HG02763 (cell line): ENCODE measurements around the gene RTN4R.

Source experiments
- ATAC-seq: cut with Tn5 transposase; IDR thresholded peaks from one replicate; pipeline ENCODE4 v1.9.1; 2021; ENCODE audit warnings: mild to moderate bottlenecking, moderate library complexity; ENCODE audit not compliant: unreplicated experiment

RTN4R gene

DNA sequence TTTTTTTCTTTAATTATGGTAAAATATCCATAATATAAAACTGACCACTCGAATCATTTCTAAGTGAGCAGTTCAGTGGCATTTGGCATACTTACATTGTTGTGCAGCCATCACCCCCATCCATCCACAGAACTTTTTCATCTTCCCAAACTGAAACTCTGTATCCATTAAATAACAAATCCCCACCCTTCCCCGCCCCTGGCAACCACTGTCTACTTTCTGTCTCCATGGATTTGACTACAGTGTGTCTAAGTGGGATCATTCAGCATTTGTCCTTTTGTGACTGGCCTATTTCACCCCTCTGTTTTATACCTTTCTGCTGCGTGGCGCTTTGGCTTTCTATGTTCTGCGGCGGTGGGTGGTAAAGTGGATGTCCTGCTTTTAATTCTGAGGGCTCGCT, 49.1 kb downstream of the RTN4R start:
- ATAC-seq = no peak

DNA sequence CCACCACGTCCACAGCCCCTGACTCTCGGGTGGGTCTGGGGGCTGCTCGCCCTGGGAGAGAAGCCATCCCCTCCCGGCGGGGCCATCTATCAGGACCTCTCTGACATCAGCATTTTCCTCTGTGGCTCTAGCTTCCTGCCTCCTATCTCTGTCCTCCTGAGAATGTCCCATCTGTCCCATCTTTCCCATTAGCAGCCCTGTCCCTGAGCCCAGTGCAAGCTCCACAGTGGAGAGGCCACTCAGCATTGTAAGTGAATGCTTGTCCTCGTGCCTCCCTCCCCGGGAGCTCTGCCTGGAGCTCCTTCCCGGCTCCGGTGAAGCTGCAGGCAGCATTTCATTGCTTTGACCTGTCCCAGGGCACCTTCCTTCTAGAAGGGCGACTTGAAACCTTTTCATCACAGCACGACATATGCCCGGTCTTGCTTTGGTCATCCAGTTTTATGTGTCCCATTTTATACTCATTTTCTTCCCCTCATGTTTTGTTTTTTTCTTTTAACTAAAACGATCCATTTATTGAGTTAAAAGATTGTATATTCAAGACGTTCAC, 49.7 kb downstream of the RTN4R start:
- ATAC-seq = no peak

DNA sequence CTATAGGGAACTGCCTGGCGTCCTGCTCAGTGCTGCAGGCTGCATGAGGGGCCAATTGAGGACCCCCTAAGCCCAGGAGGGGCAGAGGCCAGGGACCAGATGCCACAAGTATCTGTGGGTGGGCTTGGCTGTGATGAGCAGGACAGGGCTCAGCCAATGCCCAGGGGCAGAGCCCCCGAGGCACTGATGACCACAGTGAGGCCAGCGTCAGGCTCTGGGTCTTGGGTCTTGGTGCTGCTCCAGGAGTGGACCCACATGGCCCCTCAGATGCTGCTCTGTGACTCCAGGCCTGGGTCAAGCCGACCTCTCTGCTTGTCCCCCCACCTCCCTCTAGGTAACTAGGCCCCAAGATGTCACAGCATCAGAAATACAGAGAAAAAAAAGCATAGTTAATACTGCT, 50.6 kb downstream of the RTN4R start:
- no peak for ATAC-seq

DNA sequence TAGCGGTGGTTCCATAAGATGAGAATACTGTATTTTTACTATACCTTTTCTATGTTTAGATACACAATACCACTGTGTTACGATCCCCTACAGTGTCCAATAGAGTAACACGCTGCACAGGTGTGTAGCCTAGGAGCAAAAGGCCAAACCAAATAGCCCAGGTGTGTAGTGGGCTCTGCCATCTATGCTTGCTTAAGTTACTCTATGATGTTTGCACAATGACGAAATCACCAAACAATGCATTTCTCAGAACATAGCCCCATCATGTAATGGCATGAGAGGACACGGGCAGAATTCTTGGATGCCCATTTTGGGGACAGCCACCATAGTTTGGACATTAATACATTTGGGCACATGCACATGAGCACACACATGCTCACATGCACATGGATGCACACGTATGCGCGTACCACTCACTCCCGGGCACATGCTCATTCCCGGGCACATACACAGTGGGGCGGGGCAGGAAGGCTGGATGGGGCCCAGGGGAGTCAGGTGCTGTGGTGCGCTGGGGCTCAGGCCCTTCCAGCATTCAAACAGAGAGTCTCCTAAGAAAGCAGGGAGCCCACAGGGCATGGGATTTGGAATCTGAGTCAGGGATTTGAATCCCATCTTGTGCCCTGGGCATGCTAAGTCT, 51.1 kb downstream of the RTN4R start:
- no peak for ATAC-seq

DNA sequence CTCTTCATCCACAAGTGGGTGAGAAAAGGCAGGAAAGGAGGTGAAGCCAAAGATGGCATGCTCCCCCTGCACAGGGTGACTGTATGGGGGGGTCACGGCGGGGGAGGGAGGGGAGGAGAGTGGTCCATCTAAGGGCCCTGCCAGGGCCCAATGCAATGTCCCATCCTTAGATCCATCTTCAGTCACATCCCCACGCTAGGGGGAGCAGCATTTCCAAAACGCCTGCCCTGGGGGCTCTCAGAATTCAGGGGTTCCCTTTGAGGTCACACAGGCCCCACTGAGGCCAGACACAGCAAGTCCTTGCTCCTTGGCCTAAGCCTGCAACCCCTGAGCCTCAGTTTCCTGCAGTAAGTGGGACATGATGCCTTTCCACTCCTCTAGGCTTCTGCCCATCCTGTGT, 52.4 kb downstream of the RTN4R start:
- no peak for ATAC-seq

DNA sequence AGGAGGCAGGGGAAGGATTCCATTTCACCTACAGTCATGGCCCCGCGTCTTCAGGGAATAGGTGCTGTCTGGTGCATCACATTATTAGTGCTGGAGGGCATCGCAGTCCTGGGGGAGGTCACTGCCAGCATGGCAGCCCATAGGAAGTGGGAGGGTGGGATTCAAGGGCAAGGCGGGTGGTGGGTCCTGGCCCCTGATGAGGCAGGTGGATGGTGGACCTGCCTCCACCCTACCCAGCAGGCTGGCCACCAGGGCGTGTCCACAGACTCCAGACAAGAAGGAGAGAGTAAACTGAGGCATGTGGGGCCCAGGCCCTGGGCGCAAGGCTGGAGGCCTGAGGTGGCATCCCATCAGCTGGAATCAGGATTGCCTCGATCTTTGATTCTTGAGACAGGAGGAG, 53.3 kb downstream of the RTN4R start:
- ATAC-seq = no peak

DNA sequence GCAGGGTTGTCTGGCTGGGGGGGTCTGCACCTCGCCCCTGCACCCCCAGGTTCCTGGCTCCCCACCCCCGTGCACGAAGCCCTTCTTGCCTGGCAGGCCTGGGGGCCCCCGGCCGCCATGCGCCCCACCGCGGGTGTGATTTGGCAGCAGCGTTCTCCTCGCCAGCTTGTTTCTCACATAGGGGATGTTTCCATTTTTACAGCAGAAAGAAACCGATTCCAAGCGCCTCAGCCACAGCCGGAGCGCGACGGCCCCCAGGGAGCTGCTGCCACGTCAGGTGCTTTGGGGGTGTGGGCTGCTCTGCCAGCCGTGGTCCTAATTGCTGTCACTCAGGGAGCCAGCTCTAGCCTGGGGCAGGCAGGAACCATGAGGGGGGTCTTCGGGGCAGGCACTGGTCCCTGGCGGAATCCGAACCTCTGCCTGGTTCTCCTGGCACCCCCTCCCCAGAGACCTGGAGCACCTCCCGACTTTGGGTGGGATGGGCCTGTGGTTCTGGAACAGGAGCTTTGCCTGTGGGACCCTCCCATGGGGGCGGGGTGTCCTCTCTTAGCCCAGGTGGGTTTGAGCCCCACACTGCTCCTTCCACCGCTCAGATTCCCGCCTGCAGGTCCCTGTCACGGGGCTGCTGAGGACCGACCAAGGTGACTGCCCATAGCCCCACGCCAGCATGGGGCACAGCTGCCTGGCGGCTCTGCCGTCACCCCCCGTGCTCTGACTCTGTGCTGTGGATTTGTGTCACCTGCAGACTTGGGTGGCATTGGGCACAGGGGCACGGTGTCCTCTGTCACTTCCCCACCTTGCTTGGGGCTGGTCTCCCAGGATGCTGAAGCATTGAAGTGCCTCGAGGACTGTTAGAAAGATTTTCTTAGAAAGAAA, 54.0 kb downstream of the RTN4R start:
- no peak for ATAC-seq

DNA sequence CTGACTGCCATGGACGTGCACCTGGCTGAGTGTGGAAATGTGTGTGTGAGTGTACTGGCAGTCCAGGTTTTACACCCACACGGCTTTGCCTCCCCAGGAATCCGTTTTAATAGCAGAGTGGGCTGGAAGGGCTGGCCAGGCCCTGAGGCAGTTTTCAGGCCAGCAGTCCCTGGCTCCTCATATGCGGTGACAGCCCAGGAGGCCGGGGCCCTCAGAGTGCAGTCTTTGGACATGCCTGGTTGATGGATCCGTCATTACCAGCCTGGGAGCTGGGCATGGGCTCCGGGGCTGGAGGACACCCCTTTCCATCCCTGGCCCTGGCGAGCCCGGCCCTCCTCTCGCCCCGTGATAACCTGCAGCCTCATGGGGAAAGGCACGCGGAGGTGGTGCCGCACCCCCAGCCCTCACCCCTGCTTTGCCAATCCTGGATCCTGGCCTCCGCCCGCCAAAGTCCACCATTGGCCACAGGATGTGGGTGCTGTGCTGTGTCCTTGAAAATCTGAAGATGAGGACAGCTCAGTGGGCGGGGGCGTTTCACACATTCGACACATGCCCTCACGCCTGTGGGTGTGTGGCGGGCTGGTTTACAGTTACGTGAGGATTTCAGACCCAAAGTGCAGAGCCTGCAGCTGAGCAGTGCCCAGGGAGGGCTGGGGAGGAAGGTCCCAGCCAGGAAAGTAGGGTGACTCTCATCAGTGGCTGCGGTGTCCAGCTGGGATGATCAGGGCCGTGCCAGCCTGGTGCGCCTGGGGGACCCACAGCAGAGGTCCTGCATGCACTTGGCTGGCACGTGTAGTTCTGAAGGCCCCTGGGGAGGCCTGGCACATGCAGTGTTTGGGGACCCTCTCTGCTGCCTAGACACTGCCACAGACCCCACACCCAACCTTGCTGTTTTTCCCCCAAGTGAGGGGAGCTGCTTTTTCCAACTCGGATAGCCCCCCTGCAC, 55.1 kb downstream of the RTN4R start:
- ATAC-seq = no peak

DNA sequence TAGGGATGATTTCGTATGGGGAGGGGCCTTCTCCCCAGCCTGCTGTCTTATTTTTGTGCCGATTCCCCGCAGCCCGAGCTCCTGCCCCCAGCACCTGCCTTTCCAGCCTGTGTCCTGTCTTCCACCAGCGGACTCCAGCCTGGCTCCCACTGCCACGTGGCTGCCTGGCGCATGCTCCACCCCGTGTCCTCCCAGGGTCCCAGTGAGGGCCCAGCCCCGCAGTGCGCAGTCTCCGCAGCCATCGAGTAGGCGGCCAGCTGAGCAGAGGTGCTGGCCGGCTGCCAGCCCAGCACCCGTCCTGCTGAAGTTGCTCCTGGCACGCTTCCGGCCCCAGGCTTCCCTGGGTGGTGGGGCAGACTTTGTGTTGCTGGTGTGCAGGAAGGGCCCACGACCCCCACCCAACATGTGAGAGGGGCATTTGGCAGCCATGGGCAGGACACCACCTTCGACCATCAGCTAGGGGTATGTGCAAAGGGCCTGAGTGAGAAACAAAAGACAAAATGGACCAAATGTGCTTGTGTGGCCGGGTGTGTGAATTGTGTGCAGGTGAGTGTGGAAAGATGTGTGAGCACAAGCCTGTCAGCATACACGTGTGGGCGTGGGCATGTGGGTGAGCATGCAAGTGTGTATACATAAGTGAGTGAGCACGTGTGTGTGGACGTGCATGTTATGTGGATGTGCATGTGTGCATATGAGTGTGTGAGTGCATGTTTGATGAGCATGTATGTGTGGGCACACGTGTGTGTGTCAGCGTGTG, 55.9 kb downstream of the RTN4R start:
- ATAC-seq = no peak

DNA sequence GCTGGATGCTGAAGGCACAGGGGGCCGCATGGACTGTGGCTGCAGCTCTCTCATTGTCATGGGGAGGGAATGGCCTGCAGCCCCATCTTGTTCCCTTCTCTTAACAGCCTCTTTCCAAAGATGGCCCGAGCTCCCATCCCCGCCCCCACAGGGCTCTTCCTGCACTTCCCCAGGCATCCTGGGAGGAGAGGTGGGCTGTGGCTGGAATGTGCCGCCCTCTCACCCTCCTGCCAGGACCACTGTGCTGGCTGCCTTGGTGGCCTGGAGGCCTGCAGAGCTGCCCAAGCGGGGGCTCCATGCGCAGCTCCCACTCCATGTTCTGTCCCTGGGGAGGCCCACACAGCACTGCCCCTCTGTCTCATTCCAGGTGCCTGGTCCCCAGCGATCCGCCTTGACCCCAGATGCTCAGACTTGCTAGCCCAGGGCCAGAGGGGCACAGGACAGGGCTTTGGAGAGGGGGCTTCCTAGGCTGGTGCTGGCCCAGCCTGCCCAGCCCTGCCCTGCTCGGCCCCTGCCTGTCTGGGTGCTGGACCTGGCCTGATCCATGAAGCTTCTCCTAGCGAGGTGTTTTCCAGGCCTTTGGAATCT, 56.6 kb downstream of the RTN4R start:
- no peak for ATAC-seq

DNA sequence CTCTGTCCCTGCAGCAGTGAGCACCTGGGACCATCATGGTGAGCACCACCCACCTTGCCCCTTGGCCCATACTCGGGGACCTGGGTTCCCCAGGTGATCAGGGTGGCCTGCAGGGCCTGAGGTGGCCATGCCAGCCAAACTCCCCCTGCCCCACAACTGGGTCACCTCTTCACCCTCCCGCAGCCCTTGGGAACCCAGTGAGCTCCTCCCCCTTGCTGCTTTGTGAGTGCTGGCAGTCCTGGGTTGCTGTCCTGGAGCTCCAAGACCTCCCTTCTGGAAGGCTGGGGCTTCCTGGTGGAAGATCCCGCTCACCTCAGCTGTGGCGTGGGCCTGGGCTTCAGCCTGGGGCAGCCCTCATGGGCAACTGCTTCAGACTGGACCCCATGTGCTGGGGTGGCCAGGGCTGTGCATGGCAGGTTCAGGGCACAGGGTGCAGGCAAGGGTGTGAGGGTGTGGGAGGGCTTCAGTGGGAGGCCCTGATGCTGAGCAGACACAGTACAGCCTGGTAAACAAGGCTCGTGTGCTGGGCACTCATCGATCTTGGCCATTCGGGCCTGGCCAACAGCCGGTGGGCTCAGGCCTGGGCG, 57.6 kb downstream of the RTN4R start:
- no peak for ATAC-seq

DNA sequence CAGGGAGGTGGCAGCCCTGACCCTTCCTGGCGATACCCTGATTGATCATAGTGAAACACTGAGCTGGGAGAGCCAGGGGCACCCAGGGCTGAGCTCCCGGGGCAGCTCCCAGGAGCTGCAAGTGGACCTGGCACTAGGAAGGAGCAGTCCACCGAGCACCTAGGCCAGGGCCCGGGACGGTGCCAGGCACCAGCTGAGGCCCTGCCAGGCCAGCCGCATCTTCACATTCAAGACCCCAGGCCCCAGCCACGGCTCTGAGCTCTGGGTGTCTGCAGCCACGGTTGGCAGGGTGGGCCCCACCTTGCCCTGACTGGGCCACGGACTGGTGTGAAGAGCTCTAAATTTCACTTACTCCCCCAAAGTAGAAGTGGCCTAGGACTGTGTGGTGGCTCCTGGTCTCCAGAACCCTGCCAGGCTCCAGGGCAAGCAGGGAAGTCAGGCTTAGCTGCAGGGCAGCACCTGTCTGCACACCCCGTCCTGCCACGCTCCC, 58.3 kb downstream of the RTN4R start:
- no peak for ATAC-seq

DNA sequence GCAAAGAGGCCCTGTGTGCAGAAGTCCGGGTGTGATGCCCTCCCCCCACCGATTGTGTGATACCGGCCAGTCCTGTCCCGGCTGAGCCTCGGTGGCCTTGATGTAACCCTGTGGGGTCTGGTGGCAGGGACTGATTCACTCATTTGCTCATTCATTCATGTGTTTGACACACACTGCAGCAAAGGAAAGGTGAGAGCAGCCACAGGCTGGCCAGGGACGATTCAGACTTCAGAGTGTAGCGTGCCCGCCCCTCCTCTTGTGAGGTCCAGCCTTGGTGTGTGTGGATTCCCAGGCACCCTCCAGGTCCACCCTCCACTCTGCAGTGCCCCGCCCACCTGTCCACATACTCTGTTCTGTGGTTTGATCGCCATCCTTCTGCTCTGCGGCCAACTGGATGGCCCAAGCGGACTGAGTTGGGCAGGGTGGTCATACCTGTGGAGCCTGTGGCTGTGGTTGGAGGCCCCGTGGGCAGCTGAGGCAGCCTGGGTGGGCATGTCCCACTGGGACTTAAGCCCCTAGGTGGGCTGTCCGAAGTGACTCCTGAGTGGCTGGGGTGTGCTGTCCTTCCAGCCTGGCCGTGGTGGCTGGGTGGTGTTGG, 59.3 kb downstream of the RTN4R start:
- ATAC-seq = no peak

DNA sequence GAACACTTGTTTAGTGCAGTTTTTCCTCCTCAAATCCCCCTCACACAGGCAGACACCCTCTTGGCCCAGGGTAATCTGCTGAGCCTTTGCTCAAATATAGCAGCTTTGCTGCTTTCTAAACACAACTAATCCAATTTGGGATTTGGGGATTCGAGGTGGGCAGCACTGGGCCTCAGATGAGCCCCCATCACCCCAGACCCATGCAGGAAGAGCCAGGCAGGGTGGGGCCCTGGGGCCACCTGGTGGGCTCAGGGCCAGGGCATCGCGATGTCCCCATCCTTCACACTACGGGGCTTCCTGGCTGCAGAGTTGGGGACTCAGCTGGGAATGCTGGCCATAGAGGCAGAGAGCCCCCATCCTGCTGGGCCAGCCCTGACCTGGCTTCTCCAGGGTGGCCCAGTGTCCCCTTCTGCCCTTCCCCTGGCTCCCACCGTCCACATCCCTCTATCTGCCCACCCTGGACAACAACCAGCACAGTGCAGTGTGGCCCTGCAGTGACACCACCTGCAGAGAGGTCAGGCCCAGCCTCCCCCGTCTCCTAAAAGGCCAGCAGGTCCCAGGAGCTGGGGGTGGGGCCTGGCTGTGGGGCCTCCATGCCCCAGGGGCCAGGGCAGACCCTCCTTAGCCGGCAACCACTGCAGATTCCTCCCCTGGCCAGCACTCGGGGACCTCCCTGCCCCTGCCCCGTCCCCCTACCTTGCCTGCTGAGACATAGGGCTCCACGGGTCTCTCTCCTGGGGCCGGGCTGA, 60.7 kb downstream of the RTN4R start:
- ATAC-seq = no peak

DNA sequence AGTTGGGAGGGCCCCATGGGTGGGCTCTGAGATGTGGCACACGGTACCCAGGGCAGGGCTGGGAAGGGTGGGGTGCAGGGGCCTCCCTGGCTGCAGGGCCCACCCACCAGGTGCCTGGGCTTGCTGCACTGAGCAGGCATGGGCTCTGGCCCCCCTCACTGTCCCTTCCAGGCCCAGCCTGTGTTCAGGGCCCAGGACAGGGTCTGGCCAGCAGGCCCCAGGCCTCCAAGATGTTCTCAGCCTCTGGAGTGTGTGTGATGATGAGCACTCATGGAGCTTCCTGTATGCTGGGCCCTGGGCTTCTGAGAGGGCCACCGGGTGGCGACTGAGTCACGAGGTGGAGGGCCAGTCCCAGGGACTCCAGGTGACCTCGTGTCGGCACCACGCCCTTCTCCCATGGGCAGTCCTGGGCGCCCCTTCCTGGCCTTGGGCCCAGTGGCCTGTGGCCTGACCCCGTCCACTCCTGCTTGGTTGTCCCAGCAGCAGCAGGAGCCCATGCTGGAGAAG, 61.4 kb downstream of the RTN4R start:
- ATAC-seq = no peak

DNA sequence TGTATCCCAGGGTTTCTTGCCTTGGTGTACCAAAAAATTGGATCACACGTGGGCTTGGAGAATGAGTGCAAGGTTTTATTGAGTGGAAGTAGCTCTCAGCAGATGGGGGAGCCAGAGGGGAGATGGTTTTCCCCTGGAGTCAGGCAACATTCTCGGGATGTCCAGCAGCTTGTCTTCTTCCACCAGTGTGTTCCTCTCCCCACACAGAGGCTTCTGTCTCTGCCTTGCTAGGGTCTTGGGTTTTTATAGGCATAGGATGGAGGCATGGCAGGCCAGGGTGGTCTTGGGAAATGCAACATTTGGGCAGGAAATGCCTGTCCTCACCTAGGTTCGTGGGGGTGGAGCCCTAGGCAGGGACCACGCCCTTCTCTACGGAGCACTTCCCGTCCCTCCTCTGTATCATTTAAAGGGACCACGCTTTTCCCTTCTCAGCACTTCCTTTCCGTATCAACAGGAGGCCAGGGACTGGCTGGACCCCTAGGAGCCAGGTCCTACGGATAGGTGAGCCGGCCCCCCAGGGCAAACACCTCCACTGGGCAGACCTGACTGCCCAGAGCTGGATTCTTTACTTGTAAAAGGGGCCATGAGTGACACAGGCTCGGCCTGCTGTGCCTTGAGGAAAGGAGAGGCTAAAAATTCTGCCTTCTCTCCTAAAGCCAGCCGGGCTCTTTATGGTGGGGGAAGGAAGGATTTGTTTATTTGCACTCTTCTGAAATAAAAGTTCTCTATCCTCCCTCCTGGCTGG, 62.0 kb downstream of the RTN4R start:
- no peak for ATAC-seq

DNA sequence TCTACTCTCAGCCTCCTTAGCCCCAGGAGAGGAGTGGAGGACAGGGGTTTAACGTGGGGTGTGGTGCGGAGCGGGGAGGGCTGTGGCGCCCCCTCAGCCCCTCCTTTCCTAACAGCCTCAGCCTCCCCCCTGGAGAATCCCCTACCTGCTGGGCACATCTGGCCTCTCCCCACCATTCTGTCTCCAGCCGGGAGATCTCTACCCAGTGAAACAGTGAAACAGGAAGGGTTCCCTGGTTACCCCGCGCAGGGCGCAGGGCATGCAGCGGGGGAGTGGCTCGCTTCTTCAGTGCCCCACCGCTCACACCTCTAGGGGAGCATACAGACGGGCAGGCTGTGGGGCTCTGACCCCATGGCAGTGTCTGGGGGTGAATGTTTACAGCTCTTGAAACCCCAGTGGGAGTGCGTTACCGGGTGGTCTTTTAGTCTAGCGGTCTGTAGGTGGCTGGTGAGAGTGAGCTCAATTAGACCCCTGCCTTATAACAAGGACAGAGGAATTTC, 62.6 kb downstream of the RTN4R start:
- ATAC-seq = no peak
